Right atrium auricular region (tissue), 2 donors: ENCODE measurements around the gene NCBP2L. TPM values are rescaled to one million over a fixed set of nuclear protein-coding genes. Genes with fewer than 3 reads are reported as not detected.

Source experiments
- DNase-seq: peaks from one replicate; pipeline ENCODE4 v3.0.0-alpha.2; 2019; ENCODE audit warnings: low spot score
- H3K27ac ChIP-seq, 2 donors: fragments of 200-600 bp; sonication (generic); 1 replicate in 1 of 2; 2 replicates in 1 of 2; pipeline ENCODE4 v1.5.1; 2016 to 2019
- H3K27me3 ChIP-seq, 2 donors: fragments of 200-600 bp; sonication (generic); one replicate each; pipeline versions ENCODE4 v1.5.1 to v1.6.0; 2017 to 2019
- H3K36me3 ChIP-seq: fragments of 200-600 bp; sonication (generic); one replicate; pipeline ENCODE4 v1.5.1; 2016
- H3K4me1 ChIP-seq, 2 donors: fragments of 200-600 bp; sonication (generic); one replicate each; pipeline versions ENCODE4 v1.5.1 to v1.6.0; 2017 to 2019
- H3K4me3 ChIP-seq, 2 donors: fragments of 200-600 bp; sonication (generic); 1 replicate in 1 of 2; 2 replicates in 1 of 2; pipeline ENCODE4 v1.5.1; 2017 to 2019; ENCODE audit warnings: mild to moderate bottlenecking in 1 of 2, moderate library complexity in 1 of 2
- H3K9me3 ChIP-seq, 2 donors: fragments of 200-600 bp; sonication (generic); one replicate each; pipeline ENCODE4 v1.5.1; 2019
- CTCF ChIP-seq, 2 donors: fragments of 200-600 bp; sonication (generic); IDR thresholded peaks; one replicate each; pipeline ENCODE4 v1.5.1; 2019; ENCODE audit warnings: antibody characterized with exemption in 2 of 2
- total RNA-seq, 2 donors: library from RNA; depleted of rRNA; stranded (reverse); fragments of >200 nt; gene quantifications; one replicate each; pipeline ENCODE4 v1.1.0, GENCODE V29; 2016

The NCBP2L gene
- not detected for total RNA-seq

GRCh38 chrX:107777536-107777832 lies at the start of gene NCBP2L:
TSS of gene NCBP2L (plus strand) at chrX:107777733. CDS start at chrX:107794221, 16,488 bp downstream.
- peaks cover 0 to 12% of the 10 kb centered on the region in 2 donors for H3K4me1 ChIP-seq
- H3K36me3 ChIP-seq: no peaks in the 10 kb centered on the region
- no peaks in the 10 kb centered on the region for H3K9me3 ChIP-seq
- no peak for TF ChIP-seq CTCF (IDR thresholded peaks at IDR 0.05)
- H3K27me3 ChIP-seq: no peaks in the 10 kb centered on the region
- H3K4me3 ChIP-seq: peak within 1 kb of the TSS; percentile 33 to 56
- DNase-seq: no peak
- H3K27ac ChIP-seq: peak within 1 kb of the TSS; percentile 77 to 78

GRCh38 chrX:107728371-107729099 lies 49.0 kb upstream of the NCBP2L start:
- Histone ChIP-seq H3K27me3 (no peaks in the 10 kb centered on the region), H3K4me1 (peaks cover 0 to 67% of the 10 kb centered on the region in 2 donors), H3K36me3 (no peaks in the 10 kb centered on the region), H3K9me3 (no peaks in the 10 kb centered on the region), H3K27ac (peak overlapping the region; percentile 70), H3K4me3 (no peak overlapping the region)
- no peak for TF ChIP-seq CTCF (IDR thresholded peaks at IDR 0.05)
- no peak for DNase-seq

- no peaks in the 10 kb centered on the region for H3K27me3 ChIP-seq
- no peaks in the 10 kb centered on the region for H3K9me3 ChIP-seq
- no peak overlapping the region for H3K4me3 ChIP-seq
- DNase-seq: no peak
- no peaks in the 10 kb centered on the region for H3K36me3 ChIP-seq
- TF ChIP-seq CTCF (IDR thresholded peaks at IDR 0.05): peak in 1 of 2 donors; percentile 16
- peak overlapping the region; percentile 70 for H3K27ac ChIP-seq
- H3K4me1 ChIP-seq: peaks cover 0 to 67% of the 10 kb centered on the region in 2 donors
Observed at GRCh38 chrX:107729558-107730297, 47.8 kb upstream of the NCBP2L start.

- no peak for DNase-seq
- H3K36me3 ChIP-seq: no peaks in the 10 kb centered on the region
- H3K27me3 ChIP-seq: no peaks in the 10 kb centered on the region
- H3K9me3 ChIP-seq: no peaks in the 10 kb centered on the region
- peak overlapping the region; percentile 70 for H3K27ac ChIP-seq
- TF ChIP-seq CTCF (IDR thresholded peaks at IDR 0.05): no peak
- H3K4me3 ChIP-seq: no peak overlapping the region
- H3K4me1 ChIP-seq: peaks cover 0 to 67% of the 10 kb centered on the region in 2 donors
Observed at GRCh38 chrX:107730298-107730655, 47.3 kb upstream of the NCBP2L start.

- no peak for TF ChIP-seq CTCF (IDR thresholded peaks at IDR 0.05)
- H3K4me1 ChIP-seq: peaks cover 0 to 60% of the 10 kb centered on the region in 2 donors
- peak overlapping the region; percentile 70 to 75 for H3K27ac ChIP-seq
- no peaks in the 10 kb centered on the region for H3K36me3 ChIP-seq
- H3K9me3 ChIP-seq: no peaks in the 10 kb centered on the region
- H3K27me3 ChIP-seq: no peaks in the 10 kb centered on the region
- no peak for DNase-seq
- no peak overlapping the region for H3K4me3 ChIP-seq
Observed at GRCh38 chrX:107730991-107731766, 46.4 kb upstream of the NCBP2L start.
